Limb (tissue), 2 donors: ENCODE measurements around the gene PRR33.
"Not testable (repeated sequence)": the region's sequence is repeated elsewhere in the genome, so short reads cannot be mapped to it uniquely, and the experiment has no call there.

ENCODE experiments used
- DNase-seq, 2 donors: peaks; one replicate each; pipeline ENCODE4 v3.0.0-alpha.2; 2016; ENCODE audit errors: extremely low spot score in 2 of 2

PRR33 gene

DNA sequence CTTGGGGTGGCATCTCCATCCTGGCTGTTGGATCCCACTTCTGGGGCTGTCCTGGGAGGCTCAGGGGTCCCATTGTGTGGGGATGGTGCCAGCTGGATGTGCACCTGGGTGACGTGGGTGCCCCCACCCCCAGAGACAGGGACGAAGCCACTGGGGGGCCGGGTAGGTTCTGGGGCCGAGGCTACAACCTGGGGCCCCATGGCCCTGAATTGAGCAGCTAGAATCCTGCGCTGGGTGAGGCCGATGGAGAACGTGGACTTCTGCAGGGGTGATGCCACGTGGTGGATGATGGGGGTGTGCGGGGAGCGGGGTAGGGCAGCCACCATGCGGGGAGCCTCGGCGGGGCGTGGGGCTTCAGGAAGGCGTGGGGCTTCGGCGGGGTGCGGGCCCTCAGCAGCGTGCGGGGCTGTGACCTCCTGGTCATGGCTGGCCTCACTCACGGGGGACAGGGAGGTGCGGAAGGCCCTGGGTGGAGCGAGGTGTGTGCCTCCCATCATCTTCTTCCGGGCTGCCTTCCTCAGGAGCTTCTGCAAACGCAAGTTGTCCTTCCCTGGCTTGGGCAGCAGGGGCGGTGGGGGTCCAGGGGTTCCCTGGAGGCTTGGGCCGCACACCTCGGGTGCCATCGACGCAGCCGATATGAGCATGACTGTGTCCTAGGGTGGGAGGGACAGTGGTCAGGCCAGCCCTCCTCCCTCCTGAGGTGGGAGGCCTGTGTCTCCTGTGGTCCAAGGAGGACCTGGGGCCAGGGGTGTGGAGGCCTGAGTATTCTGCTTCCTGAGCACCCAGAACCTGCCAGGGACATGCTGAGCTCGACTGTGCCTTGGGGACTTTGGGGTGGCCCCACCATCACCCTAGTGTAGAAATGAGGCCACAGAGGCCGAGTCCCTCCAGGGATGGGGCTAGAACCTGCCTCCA, 1.5 kb downstream of the PRR33 start:
- peak in 1 of 2 donors; percentile 27 for DNase-seq

DNA sequence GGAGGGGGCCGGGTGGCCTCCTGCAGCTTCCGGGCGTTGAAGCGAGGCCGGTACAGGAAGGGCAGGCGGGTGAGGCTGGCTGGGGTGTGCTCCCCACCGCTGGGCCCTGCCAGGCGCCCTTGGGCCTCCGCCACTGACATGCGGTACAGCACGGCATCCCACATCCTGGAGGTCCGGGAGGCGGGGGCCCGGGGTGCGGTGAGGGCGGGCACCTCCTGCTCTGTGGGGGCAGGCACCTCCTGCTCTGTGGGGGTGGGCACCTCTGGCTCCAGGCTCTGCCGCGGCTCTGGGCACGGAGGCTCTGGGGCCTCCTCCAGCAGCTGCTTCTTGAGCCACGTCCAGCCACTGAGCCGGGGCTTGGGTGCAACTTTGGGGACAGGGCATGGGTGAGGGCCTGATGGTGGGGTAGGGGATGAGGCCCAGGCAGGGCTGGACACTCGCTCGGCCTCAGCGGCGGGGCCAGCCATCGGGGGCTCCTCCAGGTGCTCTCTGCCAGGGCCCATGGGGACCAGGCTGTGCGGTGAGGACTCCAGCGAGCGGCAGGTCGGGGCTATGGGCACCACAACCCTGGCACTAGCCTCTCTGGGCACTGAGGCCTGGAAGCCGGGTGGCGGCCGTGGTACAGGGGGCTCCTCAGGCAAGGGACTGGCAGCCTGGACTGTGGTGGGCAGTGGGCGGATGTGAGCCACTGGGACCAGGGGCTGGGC, 2.3 kb downstream of the PRR33 start:
- DNase-seq = peak in 1 of 2 donors; percentile 35

DNA sequence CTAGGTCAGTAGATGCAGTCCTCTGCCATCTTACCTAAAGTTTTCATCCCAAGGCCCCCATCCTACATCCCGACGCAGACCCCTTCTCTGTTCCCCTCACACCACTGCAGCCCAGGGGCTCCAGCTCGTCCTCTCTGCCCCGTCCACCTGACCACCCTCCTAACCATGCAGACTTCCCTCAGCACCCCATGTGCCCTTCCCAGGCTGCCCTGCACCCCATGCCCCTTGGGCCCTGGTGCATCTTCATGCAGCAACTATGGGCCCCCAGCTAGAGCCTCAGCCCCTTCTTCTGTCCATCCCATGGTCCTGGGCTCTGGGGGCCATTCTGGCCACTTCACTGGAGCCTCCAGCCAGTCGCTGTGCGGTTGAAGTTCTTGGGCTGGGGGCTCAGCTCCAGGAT, 2.9 kb downstream of the PRR33 start:
- no peak for DNase-seq

DNA sequence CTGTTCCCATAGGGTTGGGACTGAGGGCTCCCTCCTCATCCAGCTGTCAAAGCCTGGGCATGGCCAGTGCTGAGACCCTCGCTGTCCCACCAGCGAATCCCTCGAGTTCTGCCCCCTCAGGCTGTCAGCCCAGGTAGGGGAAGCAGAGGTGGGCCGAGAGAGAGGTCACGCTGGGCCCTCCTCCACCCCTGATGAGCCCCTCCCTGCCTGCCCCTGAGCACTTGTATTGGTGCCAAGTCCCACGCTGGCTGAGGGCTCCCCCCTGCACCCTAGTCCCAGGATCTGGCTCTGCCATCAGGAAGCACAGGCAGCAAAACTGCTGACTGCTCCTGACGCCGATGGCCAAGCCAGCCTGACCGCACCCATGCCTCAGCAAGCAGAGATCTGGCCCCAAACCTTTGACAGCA, 3.3 kb downstream of the PRR33 start:
- DNase-seq = no peak

DNA sequence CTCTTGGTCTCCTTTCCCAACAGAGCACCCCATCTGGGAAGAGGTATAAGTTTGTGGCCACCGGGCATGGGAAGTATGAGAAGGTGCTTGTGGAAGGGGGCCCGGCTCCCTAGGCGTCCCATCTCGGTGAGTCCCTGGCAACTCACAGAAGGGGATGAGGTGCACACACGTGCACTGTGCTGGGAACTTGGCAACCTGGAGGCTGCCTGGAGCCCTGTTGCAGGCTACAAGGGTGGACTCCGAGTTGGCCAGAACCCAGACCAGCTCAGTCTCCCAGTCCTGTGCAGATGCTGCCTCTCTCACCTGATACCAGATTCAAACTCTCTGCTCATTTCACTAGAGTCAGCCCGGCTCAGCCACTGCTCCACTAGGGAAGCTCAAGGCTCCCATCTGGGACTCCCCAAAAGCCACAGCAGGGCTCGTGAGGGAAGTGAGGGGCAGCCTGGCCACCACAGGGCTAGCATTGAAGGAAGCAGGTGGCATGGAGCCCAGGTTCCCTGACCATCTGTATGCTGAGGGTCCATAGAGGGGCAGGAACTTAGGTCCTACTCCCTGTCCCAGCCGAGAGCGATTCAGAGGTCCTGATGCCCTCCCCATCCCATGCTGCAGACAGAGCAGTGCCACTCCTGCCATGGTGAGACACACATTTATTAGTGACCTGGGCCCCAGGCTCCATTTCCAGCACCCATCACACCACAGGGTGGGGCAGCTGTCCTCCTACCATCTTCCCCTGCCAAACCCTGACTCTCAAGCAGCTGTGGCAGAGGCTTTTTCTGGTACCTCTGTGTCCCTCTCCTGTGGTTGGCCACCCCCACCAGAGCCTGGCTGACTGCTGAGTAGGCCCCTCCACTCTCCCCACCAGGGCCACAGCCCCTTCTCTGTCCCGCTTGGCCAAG, 4.0 kb downstream of the PRR33 start:
- peak in 1 of 2 donors; percentile 28 for DNase-seq

DNA sequence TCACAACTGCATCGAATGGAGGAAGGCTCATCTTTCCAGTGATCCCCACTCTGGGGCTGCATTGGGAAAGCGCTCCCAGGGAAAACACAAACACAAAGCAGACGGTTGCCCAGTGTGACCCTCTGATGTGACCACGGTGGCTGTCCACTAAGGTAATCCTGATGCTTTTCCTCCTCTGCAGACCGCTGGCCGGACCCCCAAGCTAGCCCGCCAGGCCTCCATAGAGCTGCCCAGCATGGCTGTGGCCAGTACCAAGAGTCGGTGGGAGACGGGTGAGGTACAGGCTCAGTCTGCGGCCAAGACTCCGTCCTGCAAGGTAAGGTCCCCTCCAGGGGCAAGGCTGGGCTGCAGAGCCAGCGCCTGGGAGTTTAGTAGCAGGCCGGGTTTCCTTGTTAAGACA, 5.1 kb downstream of the PRR33 start:
- not testable (repeated sequence) for DNase-seq

DNA sequence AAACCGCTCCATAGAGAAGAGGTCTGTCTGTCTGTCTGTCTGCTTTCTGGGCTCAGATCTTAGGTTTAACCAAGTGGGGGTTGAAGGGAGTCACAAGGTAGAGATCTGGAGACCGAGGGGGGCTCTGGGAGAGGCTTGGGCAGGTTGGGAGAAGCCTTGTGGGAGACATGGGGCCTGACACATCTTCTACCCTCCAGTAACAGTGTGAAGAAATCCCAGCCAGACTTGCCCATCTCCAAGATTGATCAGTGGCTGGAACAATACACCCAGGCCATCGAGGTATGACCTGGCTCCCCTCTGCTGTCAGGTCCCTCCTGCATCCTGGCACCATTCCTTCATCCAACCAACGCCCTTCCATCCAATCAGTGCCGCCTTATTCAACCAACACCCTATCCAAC, 7.4 kb downstream of the PRR33 start:
- no peak for DNase-seq

DNA sequence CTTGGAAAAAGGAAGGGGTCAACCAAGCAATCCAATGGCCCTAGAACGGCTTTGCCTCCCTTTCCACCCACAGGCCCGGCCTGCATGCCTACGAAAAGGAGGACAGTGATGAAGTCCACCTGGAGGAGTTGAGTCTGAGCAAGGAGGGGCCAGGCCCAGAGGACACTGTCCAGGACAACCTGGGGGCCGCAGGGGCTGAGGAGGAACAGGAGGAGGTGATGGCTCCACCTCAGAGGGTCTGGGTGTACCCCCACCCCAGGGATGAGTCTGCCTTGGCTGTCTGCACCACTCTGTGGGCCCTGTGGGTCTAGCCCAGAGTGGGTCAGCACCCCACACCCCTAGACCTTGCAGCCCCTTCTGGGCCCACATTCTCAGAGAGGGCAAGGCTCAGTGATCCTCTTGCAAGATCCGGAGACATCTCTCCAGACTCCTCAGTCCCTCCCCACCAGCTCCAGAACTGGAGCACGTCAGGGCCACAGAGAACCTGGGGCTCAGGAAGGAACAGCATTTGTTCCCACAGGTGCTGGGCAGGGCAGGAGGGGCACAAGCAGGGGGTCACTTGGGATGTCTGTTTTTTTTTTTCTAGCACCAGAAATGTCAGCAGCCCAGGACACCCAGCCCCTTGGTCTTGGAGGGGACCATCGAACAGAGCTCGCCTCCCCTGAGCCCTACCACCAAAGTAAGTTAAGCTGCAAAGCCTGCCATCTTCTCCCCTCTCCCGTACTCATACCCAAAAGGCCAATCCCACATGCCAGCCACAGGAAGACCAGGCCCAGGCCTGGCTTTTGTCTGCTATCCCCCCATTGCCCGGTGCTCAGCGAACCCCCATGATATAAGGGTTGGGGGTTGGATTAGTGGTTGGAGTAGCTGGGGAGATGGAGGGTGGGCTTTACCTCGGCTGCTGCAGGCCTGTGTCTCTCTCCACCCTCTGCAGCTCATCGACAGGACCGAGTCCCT, 8.1 kb downstream of the PRR33 start:
- peak in 1 of 2 donors; percentile 29 for DNase-seq

DNA sequence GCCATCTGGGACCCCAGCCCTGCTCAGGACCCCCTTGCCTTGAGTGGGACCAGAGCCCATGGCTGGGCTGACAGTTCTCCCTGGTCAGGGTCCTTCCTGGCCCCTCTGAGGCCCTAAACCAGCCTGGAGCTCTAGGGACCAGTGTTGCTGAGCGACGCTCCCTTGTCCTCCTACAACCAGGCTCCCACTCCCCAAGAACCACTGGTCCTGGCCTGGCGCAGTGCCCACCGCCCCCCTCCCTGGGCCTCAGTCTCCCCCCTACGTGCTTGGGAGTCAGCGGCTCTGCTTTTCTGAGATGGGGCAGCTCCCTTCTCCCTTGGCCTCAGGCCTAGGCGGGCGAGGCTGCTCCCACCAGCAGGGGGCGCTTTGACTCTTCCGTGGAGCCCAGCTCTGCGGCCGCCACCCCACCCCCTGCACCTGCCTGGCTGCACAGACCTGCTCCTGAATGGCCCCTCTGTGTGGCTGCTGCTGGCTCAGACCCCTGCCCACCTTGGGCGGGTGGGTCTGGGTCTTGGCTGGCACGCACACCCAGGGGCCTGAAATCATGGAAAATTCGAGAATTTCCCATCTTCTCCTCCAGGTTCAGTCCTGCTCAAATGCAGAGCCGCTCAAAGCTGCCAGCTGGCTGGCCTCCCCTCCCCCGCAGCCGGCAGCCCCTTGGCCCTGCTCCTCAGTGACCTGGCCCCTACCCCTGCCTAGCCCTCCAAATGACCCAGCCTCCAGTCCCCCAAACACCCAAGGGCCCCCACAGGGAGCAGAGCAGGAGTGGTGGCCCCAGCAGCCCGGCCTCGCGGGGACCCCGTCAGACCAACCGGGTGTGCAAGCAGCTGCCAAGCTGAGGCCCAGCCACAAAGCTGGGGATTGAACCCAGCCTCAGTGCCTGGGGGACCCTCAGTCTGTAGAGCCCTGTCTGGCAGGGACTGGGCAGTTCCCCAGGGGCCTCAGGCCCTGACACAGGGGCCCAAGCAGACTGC, 9.1 kb downstream of the PRR33 start:
- peak; percentile 91 to 96 for DNase-seq

DNA sequence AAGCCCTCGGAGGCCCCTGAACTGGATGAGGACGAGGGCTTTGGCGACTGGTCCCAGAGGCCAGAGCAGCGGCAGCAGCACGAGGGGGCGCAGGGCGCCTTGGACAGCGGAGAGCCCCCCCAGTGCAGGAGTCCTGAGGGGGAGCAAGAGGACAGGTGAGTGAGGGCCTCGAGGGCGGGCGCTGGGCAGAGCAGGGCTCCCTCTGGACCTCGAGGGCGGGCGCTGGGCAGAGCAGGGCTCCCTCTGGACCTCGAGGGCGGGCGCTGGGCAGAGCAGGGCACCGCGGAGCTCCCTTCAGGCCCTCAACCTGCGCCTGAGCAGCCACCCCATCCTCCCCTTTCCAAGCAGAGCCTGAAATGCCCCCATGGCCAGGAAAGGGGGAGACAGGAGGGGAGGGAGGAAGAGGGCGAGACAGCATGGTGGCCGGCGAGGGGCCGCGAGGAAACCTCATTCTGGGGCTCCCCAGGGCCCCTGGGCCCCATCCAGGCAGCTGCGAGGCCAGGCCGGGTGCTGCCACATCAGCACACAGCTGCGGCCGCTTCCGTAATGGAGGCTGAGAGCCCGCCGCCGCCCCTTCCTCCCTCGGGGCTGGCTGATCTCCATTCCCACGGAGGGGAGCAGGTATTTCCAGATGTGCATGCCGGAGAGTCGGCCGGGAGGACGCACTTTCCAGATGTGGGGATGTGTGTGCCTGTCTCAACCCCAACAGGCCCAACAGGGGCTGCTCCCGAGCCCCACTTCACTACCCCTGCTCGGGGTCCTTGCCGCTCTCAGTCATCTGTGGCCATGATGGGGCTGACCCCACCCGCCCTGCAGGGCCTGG, 10.0 kb downstream of the PRR33 start:
- DNase-seq = peak; percentile 81 to 85

DNA sequence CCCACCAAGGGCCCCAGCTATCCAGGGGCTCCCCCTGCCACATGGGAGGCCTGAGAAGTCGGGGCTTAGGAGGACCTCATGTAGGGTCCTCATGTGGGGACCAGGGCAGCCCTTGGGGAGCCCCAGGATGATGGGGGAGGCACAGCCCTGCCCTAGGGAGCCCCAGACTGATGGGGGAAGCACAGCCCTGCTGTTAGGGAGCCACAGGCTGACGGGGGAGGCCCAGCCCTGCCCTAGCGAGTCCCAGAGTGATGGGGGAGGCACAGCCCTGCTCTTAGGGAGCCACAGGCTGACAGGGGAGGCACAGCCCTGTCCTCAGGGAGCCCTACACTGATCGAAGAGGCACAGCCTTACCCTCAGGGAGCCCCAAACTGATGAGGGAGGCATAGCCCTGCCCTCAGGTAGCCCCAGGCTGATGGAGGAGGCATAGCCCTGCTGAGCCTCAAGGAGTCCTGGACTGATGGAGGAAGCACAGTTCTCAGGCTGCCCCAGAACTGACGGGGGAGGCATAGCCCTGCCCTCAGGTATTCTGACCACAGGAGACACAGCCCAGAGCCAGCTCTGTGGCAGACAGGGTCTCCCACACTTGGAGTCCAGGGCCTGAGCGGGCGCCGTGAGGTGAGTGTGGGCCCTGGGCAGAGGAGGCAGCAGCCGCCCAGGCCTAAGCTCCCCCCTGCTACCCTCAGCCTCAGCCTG, 10.8 kb downstream of the PRR33 start:
- DNase-seq = no peak

DNA sequence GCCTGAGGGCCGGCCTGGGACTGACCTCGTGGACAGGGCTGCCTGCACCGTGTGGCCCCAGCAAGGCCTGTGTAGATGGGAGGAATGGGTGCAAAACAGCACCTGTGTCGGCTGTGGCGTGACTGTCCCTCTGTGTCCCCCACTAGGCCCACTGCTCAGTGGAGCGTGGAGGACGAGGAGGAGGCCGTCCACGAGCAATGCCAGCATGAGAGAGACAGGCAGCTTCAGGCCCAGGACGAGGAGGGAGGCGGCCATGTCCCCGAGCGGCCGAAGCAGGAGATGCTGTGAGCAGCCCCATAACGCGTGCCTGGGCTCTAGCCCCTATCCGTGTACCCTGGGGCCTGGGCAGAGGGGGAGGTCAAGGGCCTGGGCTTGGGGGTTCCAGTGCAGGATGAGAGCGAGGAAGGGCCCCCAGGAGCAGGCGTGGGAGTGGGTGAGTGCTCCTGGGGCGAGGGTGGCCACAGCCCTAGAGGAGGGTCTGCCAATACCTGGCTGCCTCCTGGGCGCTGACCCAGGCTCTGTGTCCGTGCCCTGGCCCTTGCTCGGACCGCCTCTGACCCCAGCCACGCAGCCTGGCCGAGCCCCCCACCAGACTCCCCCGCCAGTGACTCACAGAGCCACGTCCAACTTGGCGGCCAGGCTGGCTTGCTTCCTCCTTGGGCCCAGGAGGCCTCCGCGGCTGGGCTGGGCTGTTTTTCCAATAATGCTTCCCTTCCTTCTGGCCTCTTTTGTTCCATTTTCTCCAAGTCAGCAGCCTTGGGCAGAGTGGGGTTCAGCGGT, 11.6 kb downstream of the PRR33 start:
- peak; percentile 53 to 78 for DNase-seq

DNA sequence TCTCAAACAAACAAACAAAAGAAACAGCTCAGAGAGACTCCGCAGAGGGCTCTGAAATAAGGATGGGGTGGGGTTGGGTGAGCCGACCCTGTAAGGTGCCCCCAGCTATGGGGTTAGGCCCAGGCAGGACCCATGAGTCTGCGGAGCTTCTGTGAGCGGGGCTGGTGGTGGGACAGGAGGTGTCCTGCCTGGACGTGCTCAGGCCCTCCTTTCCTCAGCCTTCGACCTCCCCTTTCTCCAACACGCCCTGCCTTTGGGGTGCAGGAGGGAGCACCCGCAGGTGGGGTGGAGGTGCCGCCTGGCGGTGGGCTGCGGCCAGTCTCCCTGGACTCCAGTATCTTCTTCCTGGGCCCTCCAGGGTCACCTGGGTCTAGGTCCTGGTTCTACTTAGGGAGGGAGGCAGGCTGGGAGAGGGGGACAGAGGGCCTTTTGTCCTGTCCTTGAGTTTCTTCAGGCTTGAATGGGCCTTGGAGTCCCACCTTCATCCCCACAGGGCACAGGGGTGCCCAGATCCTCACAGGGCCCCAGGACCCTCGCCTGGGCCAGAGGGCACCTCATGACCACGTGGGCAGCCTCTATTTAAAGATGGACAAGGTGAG, 12.3 kb downstream of the PRR33 start:
- peak in 1 of 2 donors; percentile 31 for DNase-seq

DNA sequence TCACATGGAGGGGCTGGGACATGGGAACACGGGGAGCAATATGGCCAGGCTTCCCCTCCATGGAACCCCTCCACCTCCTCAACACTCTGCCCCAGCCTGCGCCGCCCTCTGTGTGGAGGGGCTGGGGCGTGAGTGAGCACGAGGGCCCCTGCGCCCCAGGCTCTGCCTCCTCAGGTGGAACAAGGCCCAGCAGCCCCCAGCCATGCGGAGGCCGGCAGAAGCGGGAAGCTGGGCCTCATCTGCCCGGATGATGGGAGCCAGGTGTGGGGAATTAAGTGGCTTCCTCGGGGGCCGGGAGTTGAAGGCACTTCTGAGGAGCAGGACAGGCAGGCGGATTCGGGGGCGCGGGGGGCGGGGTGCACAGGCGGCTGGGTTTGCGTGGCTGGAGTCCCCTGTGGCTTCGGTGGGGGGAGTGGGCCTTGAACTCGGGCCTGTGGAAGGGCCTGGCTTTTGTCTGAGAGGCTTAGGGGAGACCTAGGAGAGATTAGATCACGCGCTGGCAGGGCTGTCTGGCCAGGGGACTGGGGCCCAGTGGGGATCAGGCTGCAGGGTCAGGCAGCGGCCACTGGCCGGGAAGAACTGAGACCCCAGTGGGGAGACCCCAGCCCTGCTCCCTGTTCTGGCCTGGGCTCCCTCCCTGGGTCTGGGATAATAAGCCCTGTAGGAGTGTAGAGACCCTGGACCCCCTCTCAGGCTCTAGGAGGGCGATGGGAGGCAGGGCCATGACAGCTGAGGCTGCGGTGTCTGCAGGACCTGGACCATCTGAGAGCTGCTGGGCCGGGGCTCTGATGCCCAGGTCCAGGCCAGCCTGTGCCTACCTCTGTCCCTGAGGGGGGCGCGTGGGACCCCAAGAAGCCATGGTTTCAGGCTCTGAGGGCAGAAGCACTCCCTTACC, 13.3 kb downstream of the PRR33 start:
- DNase-seq = peak; percentile 64 to 81
